GM18868 (cell line): Measurements from ENCODE around the gene GPR68.
"Not testable (repeated sequence)": the region's sequence is repeated elsewhere in the genome, so short reads cannot be mapped to it uniquely, and the experiment has no call there.

ENCODE experiments used
- ATAC-seq: cut with Tn5 transposase; IDR thresholded peaks from one replicate; pipeline ENCODE4 v1.9.1; 2021; ENCODE audit warnings: mild to moderate bottlenecking, moderate library complexity; ENCODE audit not compliant: unreplicated experiment

The GPR68 gene

DNA sequence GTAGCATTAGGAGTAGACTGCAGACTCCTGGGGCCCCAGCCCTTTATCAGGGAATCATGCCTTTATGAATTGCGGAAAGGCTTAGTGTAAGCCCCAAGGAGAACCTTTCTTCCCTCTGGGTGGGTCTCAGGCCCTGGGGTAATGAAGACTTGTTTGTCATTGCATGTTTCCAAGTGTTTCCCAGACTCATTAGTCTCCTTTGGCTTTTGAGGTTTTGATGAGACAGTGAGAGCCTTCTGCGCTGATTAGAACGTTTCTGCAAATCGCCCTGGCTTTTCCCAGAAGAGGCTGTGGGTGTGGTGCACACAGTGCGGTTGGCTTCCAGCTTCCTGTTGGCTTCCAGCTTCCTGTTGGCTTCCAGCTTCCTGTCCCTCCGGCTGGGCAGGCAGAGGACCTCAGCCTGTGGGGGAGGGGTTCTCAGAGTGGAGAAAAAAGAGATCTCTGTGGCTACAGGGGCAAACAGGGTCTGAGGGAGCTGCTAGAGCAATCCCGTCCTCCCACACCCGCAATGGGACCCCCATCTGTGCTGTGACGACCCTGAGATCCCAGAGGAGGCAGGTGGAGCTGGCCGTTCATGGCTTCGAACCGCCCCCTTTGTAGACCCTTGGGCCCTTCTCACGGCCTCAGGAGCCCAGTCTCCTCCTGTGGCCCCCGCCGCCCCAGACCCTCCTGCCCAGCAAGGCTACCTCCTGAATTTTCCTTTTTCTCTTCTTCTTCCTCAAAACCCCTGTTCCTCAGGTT lies 42.1 kb downstream of the GPR68 start:
- ATAC-seq = no peak

DNA sequence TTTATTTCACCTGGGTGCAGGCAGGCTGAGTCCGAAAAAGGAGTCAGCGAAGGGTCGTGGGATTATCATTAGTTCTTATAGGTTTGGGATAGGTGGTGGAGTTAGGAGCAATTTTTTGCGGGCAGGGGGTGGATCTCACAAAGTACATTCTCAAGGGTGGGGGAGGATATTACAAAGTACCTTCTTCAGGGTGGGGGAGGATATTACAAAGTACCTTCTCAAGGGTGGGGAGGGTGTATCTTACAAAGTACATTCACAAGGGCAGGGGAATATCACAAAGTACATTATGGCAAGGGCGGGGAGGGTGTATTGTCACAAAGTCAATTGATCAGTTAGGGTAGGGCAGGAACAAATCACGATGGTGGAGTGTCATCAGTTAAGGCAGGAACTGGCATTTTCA lies 43.7 kb downstream of the GPR68 start:
- ATAC-seq = not testable (repeated sequence)

GRCh38 chr14:91197631-91198030 lies 46.9 kb downstream of the GPR68 start:
- ATAC-seq = no peak

- no peak for ATAC-seq
Measured at GRCh38 chr14:91195881-91196280, 48.6 kb downstream of the GPR68 start.

- no peak for ATAC-seq
Measured at GRCh38 chr14:91193069-91193468, 51.4 kb downstream of the GPR68 start.

- ATAC-seq = no peak
Measured at GRCh38 chr14:91190853-91191252, 53.7 kb downstream of the GPR68 start.

- ATAC-seq = no peak
Measured at GRCh38 chr14:91187271-91187670, 57.2 kb downstream of the GPR68 start.

- ATAC-seq = no peak
Measured at GRCh38 chr14:91186515-91187066, 57.9 kb downstream of the GPR68 start.

DNA sequence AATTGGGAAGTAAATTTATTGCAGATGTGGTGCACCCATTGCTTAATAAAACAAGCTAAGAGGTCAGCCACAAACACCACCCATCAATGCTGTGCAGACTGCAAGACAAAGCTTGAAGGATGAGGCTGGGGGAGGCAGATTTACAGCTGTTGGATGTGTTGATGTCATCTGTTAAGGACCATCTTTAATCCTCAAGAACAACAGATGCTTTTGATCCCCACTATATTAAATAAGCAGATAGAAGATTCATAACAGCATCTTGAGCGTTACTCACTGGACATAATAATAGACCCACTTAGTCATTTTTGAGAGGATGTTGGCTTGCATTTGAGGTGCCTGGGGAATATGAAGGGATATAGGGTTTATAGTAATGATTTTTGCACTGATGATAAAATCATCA lies 58.8 kb downstream of the GPR68 start:
- ATAC-seq = no peak

GRCh38 chr14:91184559-91184958 lies 59.9 kb downstream of the GPR68 start:
- ATAC-seq = no peak

DNA sequence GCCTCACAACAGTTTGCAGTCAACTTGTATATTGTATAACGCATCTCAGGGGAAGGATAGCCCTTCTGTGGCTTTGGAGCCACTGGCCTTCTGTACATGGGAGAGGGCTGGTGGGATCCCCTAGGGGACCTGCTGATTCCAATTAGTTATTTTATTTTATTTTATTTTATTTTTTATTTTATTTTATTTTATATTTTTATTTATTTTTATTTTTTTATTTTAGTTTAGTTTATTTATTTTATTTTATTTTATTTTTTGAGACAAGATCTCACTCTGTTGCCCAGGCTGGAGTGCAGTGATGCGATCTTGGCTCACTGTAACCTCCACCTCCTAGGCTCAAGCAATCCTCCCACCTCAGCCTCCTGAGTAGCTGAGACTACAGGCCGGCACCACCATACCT lies 61.8 kb downstream of the GPR68 start:
- not testable (repeated sequence) for ATAC-seq
